Ovary (tissue), 9 donors: Measurements from ENCODE around the gene TFAM. TPM values are rescaled to one million over a fixed set of nuclear protein-coding genes. Genes with fewer than 3 reads are reported as not detected.

Experiments
- DNase-seq, 5 donors: peaks; one replicate each; pipeline ENCODE4 v3.0.0-alpha.2; 2019 to 2020
- H3K27ac ChIP-seq, 2 donors: fragments of 200-600 bp; one replicate each; pipeline versions ENCODE4 v1.5.1 to v1.8.0; 2019 to 2022
- H3K27me3 ChIP-seq: fragments of 200-600 bp; one replicate; pipeline ENCODE4 v1.8.0; 2022
- H3K36me3 ChIP-seq: fragments of 200-600 bp; sonication (generic); one replicate; pipeline ENCODE4 v1.5.1; 2019
- H3K4me1 ChIP-seq: one replicate; pipeline ENCODE4 v1.8.1; 2013; ENCODE audit warnings: mild to moderate bottlenecking, moderate library complexity; ENCODE audit not compliant: insufficient read depth
- H3K4me3 ChIP-seq: fragments of 200-600 bp; sonication (generic); one replicate; pipeline ENCODE4 v1.5.1; 2017
- H3K9me3 ChIP-seq, 2 donors: fragments of 200-600 bp in 1 of 2; sonication (generic) in 1 of 2; one replicate each; pipeline versions ENCODE4 v1.5.1 to v1.8.1; 2013 to 2019; ENCODE audit warnings: mild to moderate bottlenecking in 1 of 2, moderate library complexity in 1 of 2
- EP300 ChIP-seq: sonication (generic); formaldehyde crosslinking; IDR thresholded peaks from one replicate; pipeline ENCODE4 v1.6.1; 2017; ENCODE audit warnings: antibody characterized with exemption
- POLR2A ChIP-seq: fragments of 450-650 bp; IDR thresholded peaks from one replicate; pipeline ENCODE4 v1.6.1; 2017; ENCODE audit warnings: antibody characterized with exemption, mild to moderate bottlenecking, moderate library complexity
- WGBS, 3 donors: extraction: QIAGEN DNeasy Blood & Tissue Kit in 1 of 3; methylation state at CpG; one replicate each; pipeline versions ENCODE4 v1.1.5 to v1.1.7; 2013 to 2017; 5-methylcytosine and 5-hydroxymethylcytosine counted together
- intact Hi-C, 4 donors: fragments of 100-400 bp; cut with DNase I; formaldehyde crosslinking; loops; one replicate each; pipeline versions ENCODE4 v1.11.0 to v1.15.1; 2022 to 2023
- polyA plus RNA-seq, 2 donors: library from polyadenylated mRNA; stranded (reverse); fragments of 200-250 nt in 1 of 2; fragments of 350-450 nt in 1 of 2; fragmentation: Illumina TruSeq in 1 of 2; extraction: RNeasy Lipid Tissue Mini Kit (QIAGEN cat#74804) in 1 of 2; gene quantifications; one replicate each; pipeline ENCODE4 v1.2.3, GENCODE V29; 2013 to 2014
- total RNA-seq, 7 donors: library from RNA; depleted of rRNA in 2 of 7; stranded (reverse); fragments of >200 nt in 2 of 7; fragmentation: NEBNext Ultra II Directional in 3 of 7; extraction: Animal tissue kit (Norgen Biotek cat#: 25700) in 3 of 7; gene quantifications; one replicate each; pipeline versions ENCODE4 v1.1.0 to v1.2.4, GENCODE V29; 2016 to 2023
- TF ChIP-seq, protein P1 (sequence below), 3 donors: fragments of 450-650 bp in 2 of 3; fragments of 200-600 bp in 1 of 3; IDR thresholded peaks; one replicate each; pipeline versions ENCODE4 v1.5.1 to v1.8.0; 2016 to 2022; ENCODE audit warnings: antibody characterized with exemption in 3 of 3, mild to moderate bottlenecking in 1 of 3
- donor health status: DM: no; HTN: no; CAD: no; lungs with moderate emphysema.
- donor health status: DM: no; HTN: no; CAD: no.
- donor health status: Bipolar disorder and iron deficiency.
- donor health status: DM: yes; HTN: yes; CAD: no.
- donor health status: DM: no; HTN: no; CAD: no.
- donor health status: DM: yes; HTN: yes; CAD: no.

TFAM gene
- total and polyA plus RNA-seq, 9 donors = 12.0 to 46.6 (median 33.4) TPM

GRCh38 chr10:58393317-58393716, 8.1 kb downstream of the TFAM start:
- no peak overlapping the region for H3K4me3 ChIP-seq
- DNase-seq = no peak
- 61 to 79% (median 73%) methylated on average over 2 of the region's 2 CpGs for WGBS, 3 donors
- TF ChIP-seq, protein P1, sequence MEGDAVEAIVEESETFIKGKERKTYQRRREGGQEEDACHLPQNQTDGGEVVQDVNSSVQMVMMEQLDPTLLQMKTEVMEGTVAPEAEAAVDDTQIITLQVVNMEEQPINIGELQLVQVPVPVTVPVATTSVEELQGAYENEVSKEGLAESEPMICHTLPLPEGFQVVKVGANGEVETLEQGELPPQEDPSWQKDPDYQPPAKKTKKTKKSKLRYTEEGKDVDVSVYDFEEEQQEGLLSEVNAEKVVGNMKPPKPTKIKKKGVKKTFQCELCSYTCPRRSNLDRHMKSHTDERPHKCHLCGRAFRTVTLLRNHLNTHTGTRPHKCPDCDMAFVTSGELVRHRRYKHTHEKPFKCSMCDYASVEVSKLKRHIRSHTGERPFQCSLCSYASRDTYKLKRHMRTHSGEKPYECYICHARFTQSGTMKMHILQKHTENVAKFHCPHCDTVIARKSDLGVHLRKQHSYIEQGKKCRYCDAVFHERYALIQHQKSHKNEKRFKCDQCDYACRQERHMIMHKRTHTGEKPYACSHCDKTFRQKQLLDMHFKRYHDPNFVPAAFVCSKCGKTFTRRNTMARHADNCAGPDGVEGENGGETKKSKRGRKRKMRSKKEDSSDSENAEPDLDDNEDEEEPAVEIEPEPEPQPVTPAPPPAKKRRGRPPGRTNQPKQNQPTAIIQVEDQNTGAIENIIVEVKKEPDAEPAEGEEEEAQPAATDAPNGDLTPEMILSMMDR (IDR thresholded peaks at IDR 0.05) = no peak
- TF ChIP-seq POLR2A (no peak), EP300 (no peak)
- H3K9me3 ChIP-seq = no peaks in the 10 kb centered on the region
- H3K27me3 ChIP-seq = no peaks in the 10 kb centered on the region
- intact Hi-C loops = no loop called here
- no peak overlapping the region for H3K27ac ChIP-seq
- H3K36me3 ChIP-seq = no peaks in the 10 kb centered on the region
- no peaks in the 10 kb centered on the region for H3K4me1 ChIP-seq

DNA sequence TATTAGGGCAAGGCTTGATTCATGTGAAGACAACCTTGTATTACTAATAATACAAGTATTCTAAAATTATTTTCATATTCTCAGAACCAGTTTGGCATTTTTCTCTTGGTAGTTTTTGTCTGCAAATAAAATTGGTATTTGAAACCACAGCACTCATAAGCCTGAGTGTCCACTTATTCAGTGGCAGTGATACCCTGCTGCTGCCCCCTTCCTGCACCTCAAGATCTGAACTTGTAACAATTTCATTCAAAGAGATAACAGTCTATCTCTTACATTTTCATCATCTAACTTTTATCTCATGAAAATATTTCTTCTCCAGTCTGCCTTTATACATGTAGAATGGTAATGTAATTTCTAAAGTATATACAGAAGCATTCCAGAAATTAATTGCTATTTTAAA, 9.3 kb downstream of the TFAM start:
- H3K27me3 ChIP-seq = no peaks in the 10 kb centered on the region
- no peaks in the 10 kb centered on the region for H3K4me1 ChIP-seq
- TF ChIP-seq, protein P1 (IDR thresholded peaks at IDR 0.05) = no peak
- TF ChIP-seq EP300 = no peak
- H3K27ac ChIP-seq = no peak overlapping the region
- no peaks in the 10 kb centered on the region for H3K36me3 ChIP-seq
- no peak for DNase-seq
- intact Hi-C loops = no loop called here
- H3K9me3 ChIP-seq = no peaks in the 10 kb centered on the region
- no peak overlapping the region for H3K4me3 ChIP-seq

GRCh38 chr10:58396057-58396456, 10.8 kb downstream of the TFAM start:
- no peak overlapping the region for H3K4me3 ChIP-seq

GRCh38 chr10:58397830-58398229, 12.6 kb downstream of the TFAM start:
- no peak overlapping the region for H3K27ac ChIP-seq
- intact Hi-C loops = loop anchor here in 1 of 4 donors (5.0 kb wide), 1 partner anchor 724 kb away; no protein-coding TSS in a partner anchor
- H3K9me3 ChIP-seq = no peaks in the 10 kb centered on the region
- no peak overlapping the region for H3K4me3 ChIP-seq
- no peaks in the 10 kb centered on the region for H3K36me3 ChIP-seq
- 78 to 89% (median 89%) methylated on average over 3 of the region's 3 CpGs for WGBS, 3 donors
- no peak for TF ChIP-seq EP300
- DNase-seq = no peak
- no peaks in the 10 kb centered on the region for H3K4me1 ChIP-seq
- H3K27me3 ChIP-seq = no peaks in the 10 kb centered on the region

More at GRCh38 chr10:58396057-58396456, 10.8 kb downstream of the TFAM start:
- intact Hi-C loops = loop anchor here in 1 of 4 donors (5.0 kb wide), 1 partner anchor 726 kb away; no protein-coding TSS in a partner anchor
- H3K36me3 ChIP-seq = no peaks in the 10 kb centered on the region
- no peak for DNase-seq
- no peaks in the 10 kb centered on the region for H3K4me1 ChIP-seq
- H3K27me3 ChIP-seq = no peaks in the 10 kb centered on the region
- TF ChIP-seq, protein P1 (IDR thresholded peaks at IDR 0.05) = no peak
- TF ChIP-seq EP300 = no peak
- H3K27ac ChIP-seq = no peak overlapping the region
- H3K9me3 ChIP-seq = no peaks in the 10 kb centered on the region

GRCh38 chr10:58399410-58399809, 14.2 kb downstream of the TFAM start:
- DNase-seq = no peak
- Histone ChIP-seq H3K27ac (no peak overlapping the region), H3K27me3 (no peaks in the 10 kb centered on the region), H3K36me3 (no peaks in the 10 kb centered on the region), H3K9me3 (no peaks in the 10 kb centered on the region), H3K4me3 (no peak overlapping the region), H3K4me1 (no peaks in the 10 kb centered on the region)
- intact Hi-C loops = loop anchor here in 1 of 4 donors (5.0 kb wide), 1 partner anchor 723 kb away; no protein-coding TSS in a partner anchor
- TF ChIP-seq, protein P1 (IDR thresholded peaks at IDR 0.05) = no peak
- TF ChIP-seq EP300 = no peak
- TF ChIP-seq POLR2A = no peak
- 86 to 94% (median 91%) methylated on average over 4 of the region's 4 CpGs for WGBS, 3 donors
